Neuronal stem cell (in vitro differentiated cells): ENCODE results near the gene DAO.

ENCODE experiments used
- DNase-seq: peaks from one replicate; pipeline ENCODE4 v3.0.0-alpha.2; 2013; ENCODE audit warnings: low spot score
- H2AFZ ChIP-seq: one replicate; pipeline ENCODE4 v1.6.1; 2013; ENCODE audit warnings: mild to moderate bottlenecking, low read length, inconsistent platforms
- H2AK5ac ChIP-seq: 2 replicates; pipeline ENCODE4 v1.6.1; 2013; ENCODE audit warnings: low read depth, mild to moderate bottlenecking, inconsistent platforms, low read length, moderate library complexity, mixed read lengths
- H2BK120ac ChIP-seq: 2 replicates; pipeline ENCODE4 v1.6.1; 2013; ENCODE audit warnings: low read depth, mild to moderate bottlenecking, inconsistent platforms, low read length, moderate library complexity, mixed read lengths
- H2BK12ac ChIP-seq: one replicate; pipeline ENCODE4 v1.6.1; 2013; ENCODE audit warnings: low read length, inconsistent platforms
- H2BK15ac ChIP-seq: 2 replicates; pipeline ENCODE4 v1.6.1; 2013; ENCODE audit warnings: mild to moderate bottlenecking, low read length, inconsistent platforms, mixed read lengths
- H2BK5ac ChIP-seq: one replicate; pipeline ENCODE4 v1.6.1; 2013; ENCODE audit warnings: inconsistent platforms, mild to moderate bottlenecking, low read length, moderate library complexity
- H3K14ac ChIP-seq: one replicate; pipeline ENCODE4 v1.6.1; 2013; ENCODE audit warnings: low read length, inconsistent platforms
- H3K18ac ChIP-seq: 2 replicates; pipeline ENCODE4 v1.6.1; 2013; ENCODE audit warnings: low read length, inconsistent platforms
- H3K23ac ChIP-seq: 2 replicates; pipeline ENCODE4 v1.6.1; 2013; ENCODE audit warnings: low read depth, mild to moderate bottlenecking, mixed read lengths, low read length, inconsistent platforms; ENCODE audit not compliant: poor library complexity
- H3K27ac ChIP-seq: replicated peaks from 3 replicates; pipeline ENCODE4 v1.5.1; 2013; ENCODE audit warnings: low read length, inconsistent platforms
- H3K27me3 ChIP-seq, 3 experiments: 2 replicates each; pipeline ENCODE4 v1.6.1; 2013; ENCODE audit warnings: low read length in 3 of 3, mild to moderate bottlenecking in 2 of 3, inconsistent platforms in 1 of 3, low read depth in 1 of 3, mixed read lengths in 1 of 3, moderate library complexity in 1 of 3; ENCODE audit not compliant: control insufficient read depth in 3 of 3, insufficient read depth in 3 of 3
- H3K36me3 ChIP-seq, 2 donors: replicated peaks in 1 of 2; 2 replicates each; pipeline ENCODE4 v1.6.1; 2013; ENCODE audit warnings: low read length in 2 of 2; ENCODE audit not compliant: control insufficient read depth in 2 of 2, insufficient read depth in 2 of 2
- H3K4ac ChIP-seq: 2 replicates; pipeline ENCODE4 v1.6.1; 2013; ENCODE audit warnings: inconsistent platforms, mild to moderate bottlenecking, low read length, moderate library complexity
- H3K4me1 ChIP-seq, 2 donors: 1 replicate in 1 of 2; 2 replicates in 1 of 2; pipeline ENCODE4 v1.6.1; 2013; ENCODE audit warnings: low read length in 2 of 2, low read depth in 1 of 2; ENCODE audit not compliant: control insufficient read depth in 2 of 2, insufficient read depth in 1 of 2
- H3K4me2 ChIP-seq: one replicate; pipeline ENCODE4 v1.6.1; 2013; ENCODE audit warnings: mild to moderate bottlenecking, low read length, inconsistent platforms; ENCODE audit not compliant: insufficient read depth, poor library complexity, severe bottlenecking
- H3K4me3 ChIP-seq, 2 donors: 2 replicates each; pipeline ENCODE4 v1.5.1; 2013; ENCODE audit warnings: low read length in 2 of 2, mild to moderate bottlenecking in 2 of 2, inconsistent platforms in 1 of 2, moderate library complexity in 1 of 2
- H3K79me1 ChIP-seq: one replicate; pipeline ENCODE4 v1.6.1; 2013; ENCODE audit warnings: low read depth, mild to moderate bottlenecking, inconsistent platforms, low read length, moderate library complexity
- H3K9ac ChIP-seq: one replicate; pipeline ENCODE4 v1.6.1; 2013; ENCODE audit warnings: mild to moderate bottlenecking, low read depth, low read length, inconsistent platforms; ENCODE audit not compliant: poor library complexity
- H3K9me3 ChIP-seq, 2 donors: replicated peaks in 1 of 2; 2 replicates each; pipeline versions ENCODE3 to v1.6.1; 2013; ENCODE audit warnings: low read length in 2 of 2, mild to moderate bottlenecking in 2 of 2, inconsistent platforms in 1 of 2, low read depth in 1 of 2, mixed read lengths in 1 of 2, moderate library complexity in 1 of 2; ENCODE audit not compliant: control insufficient read depth in 2 of 2, insufficient read depth in 1 of 2
- H4K8ac ChIP-seq: one replicate; pipeline ENCODE4 v1.6.1; 2013; ENCODE audit warnings: low read depth, mild to moderate bottlenecking, inconsistent platforms, low read length, moderate library complexity
- H4K91ac ChIP-seq: one replicate; pipeline ENCODE4 v1.6.1; 2013; ENCODE audit warnings: low read length, low read depth, mild to moderate bottlenecking, inconsistent platforms; ENCODE audit not compliant: poor library complexity
- WGBS, 2 donors: extraction: QIAGEN DNeasy Blood & Tissue Kit; methylation state at CpG; one replicate each; pipeline ENCODE4 v1.1.7; 2013; ENCODE audit warnings: missing lambda C conversion rate in 2 of 2, mixed read lengths in 1 of 2; ENCODE audit not compliant: insufficient read length in 2 of 2, insufficient replicate concordance in 1 of 2; ENCODE audit errors: extremely low coverage in 2 of 2; 5-methylcytosine and 5-hydroxymethylcytosine counted together

Gene DAO

DNA sequence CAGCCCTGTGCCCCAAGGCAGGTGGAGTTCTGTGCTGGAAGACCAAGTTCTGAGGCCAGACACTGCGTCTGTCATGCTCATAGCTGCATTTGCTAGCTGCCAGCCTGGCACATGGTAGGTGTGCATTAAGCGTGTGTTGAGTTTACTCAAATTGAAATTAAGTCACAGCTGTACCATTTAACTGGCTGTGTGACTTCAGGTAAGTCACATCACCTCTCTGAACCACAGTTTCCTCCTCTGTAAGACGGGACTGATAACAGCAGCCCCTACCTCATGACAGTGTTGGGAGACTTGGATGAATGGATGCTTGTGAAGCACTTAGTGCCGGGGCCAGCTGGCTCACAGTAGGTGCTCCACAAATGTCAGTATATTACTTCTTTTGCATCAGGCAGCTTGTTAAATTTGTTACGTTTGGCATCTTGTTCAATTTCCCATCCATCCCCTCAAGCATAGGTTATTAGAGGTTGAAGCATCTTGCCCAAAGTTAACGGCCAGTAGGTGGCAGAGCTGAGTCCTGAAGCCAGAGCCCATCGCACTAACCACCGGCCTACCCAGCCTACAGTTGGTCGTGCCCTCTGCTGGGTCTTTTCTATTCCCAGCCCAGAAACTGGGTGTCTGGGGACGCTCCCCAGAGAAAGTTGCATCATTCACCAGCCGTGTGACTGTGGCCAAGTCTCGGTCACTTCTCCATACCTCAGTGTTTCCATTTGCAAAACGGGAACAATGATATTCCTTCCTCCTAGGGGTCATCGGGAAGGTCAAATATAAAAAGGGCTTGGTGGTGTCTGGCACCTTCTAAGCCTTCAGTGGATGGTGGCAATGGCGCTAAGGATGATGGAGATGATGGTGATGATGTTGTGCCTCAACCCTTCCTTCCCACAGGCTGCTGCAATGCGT is 4.5 kb downstream of the DAO start:
- no peak overlapping the region for H2AFZ ChIP-seq
- no peak overlapping the region for H4K8ac ChIP-seq
- H2BK120ac ChIP-seq, result no peak overlapping the region
- no peak overlapping the region for H3K27ac ChIP-seq
- peak overlapping the region; percentile 24 for H3K18ac ChIP-seq
- H3K4ac ChIP-seq, result no peak overlapping the region
- H3K79me1 ChIP-seq, result no peaks in the 10 kb centered on the region
- peak overlapping the region; percentile 80 for H4K91ac ChIP-seq
- H3K4me3 ChIP-seq, result peak overlapping the region in 1 of 2 donors; percentile 1
- H2BK12ac ChIP-seq, result peak overlapping the region; percentile 3
- H3K36me3 ChIP-seq, result no peaks in the 10 kb centered on the region
- H2AK5ac ChIP-seq, result no peak overlapping the region
- WGBS, 2 donors, result no CpG with 5 or more reads among the region's 16 CpGs
- no peak overlapping the region for H2BK5ac ChIP-seq
- H3K9me3 ChIP-seq, result no peaks in the 10 kb centered on the region
- no peak overlapping the region for H3K9ac ChIP-seq
- H3K14ac ChIP-seq, result peak overlapping the region; percentile 13
- peak overlapping the region; percentile 13 for H3K23ac ChIP-seq
- H3K27me3 ChIP-seq, result no peaks in the 10 kb centered on the region
- peaks cover 3 to 9% of the 10 kb centered on the region in 2 donors for H3K4me1 ChIP-seq
- DNase-seq, result no peak
- H3K4me2 ChIP-seq, result no peak overlapping the region
- no peak overlapping the region for H2BK15ac ChIP-seq

GRCh38 chr12:108886873-108887629 is 7.2 kb downstream of the DAO start:
- H3K4me2 ChIP-seq, result no peak overlapping the region
- H3K27ac ChIP-seq, result no peak overlapping the region
- no peak overlapping the region for H3K14ac ChIP-seq

GRCh38 chr12:108888031-108888430 is 8.1 kb downstream of the DAO start:
- Histone ChIP-seq H4K91ac (no peak overlapping the region), H2BK15ac (no peak overlapping the region), H3K36me3 (no peaks in the 10 kb centered on the region), H3K14ac (no peak overlapping the region), H3K18ac (no peak overlapping the region), H2BK12ac (no peak overlapping the region), H3K23ac (no peak overlapping the region), H3K27ac (no peak overlapping the region), H3K4me1 (no peaks in the 10 kb centered on the region), H3K79me1 (no peaks in the 10 kb centered on the region), H3K4ac (no peak overlapping the region), H3K9me3 (peaks cover 0 to 2% of the 10 kb centered on the region in 2 donors), H3K4me2 (no peak overlapping the region), H3K4me3 (no peak overlapping the region), H2AK5ac (no peak overlapping the region), H2BK120ac (no peak overlapping the region), H4K8ac (no peak overlapping the region), H3K27me3 (no peaks in the 10 kb centered on the region), H2AFZ (no peak overlapping the region), H3K9ac (no peak overlapping the region), H2BK5ac (no peak overlapping the region)
- no CpG with 5 or more reads among the region's 6 CpGs for WGBS, 2 donors
- DNase-seq, result no peak

More at GRCh38 chr12:108886873-108887629, 7.2 kb downstream of the DAO start:
- Histone ChIP-seq H4K8ac (no peak overlapping the region), H3K9me3 (peaks cover 0 to 2% of the 10 kb centered on the region in 2 donors), H3K18ac (no peak overlapping the region), H3K27me3 (no peaks in the 10 kb centered on the region), H2BK5ac (no peak overlapping the region), H3K4me3 (no peak overlapping the region), H3K79me1 (no peaks in the 10 kb centered on the region), H2AFZ (no peak overlapping the region), H3K9ac (no peak overlapping the region), H3K23ac (no peak overlapping the region), H2BK120ac (no peak overlapping the region), H3K4me1 (no peaks in the 10 kb centered on the region), H2BK12ac (no peak overlapping the region), H2BK15ac (no peak overlapping the region), H3K36me3 (no peaks in the 10 kb centered on the region), H2AK5ac (no peak overlapping the region), H3K4ac (no peak overlapping the region), H4K91ac (no peak overlapping the region)
- no peak for DNase-seq
- WGBS, 2 donors, result no CpG with 5 or more reads among the region's 9 CpGs

GRCh38 chr12:108890208-108890607 is 10.3 kb downstream of the DAO start:
- H4K8ac ChIP-seq, result no peak overlapping the region
- peaks cover 0 to 5% of the 10 kb centered on the region in 2 donors for H3K9me3 ChIP-seq
- H3K4me2 ChIP-seq, result no peak overlapping the region
- H3K23ac ChIP-seq, result no peak overlapping the region
- no peak overlapping the region for H2AFZ ChIP-seq
- no peak overlapping the region for H3K14ac ChIP-seq
- no peak overlapping the region for H2BK120ac ChIP-seq
- H3K27ac ChIP-seq, result no peak overlapping the region
- H3K4me3 ChIP-seq, result no peak overlapping the region
- no peaks in the 10 kb centered on the region for H3K36me3 ChIP-seq
- H3K9ac ChIP-seq, result no peak overlapping the region
- H3K18ac ChIP-seq, result no peak overlapping the region
- H4K91ac ChIP-seq, result no peak overlapping the region
- peaks cover 2% of the 10 kb centered on the region for H3K79me1 ChIP-seq
- no peak for DNase-seq
- no peak overlapping the region for H2AK5ac ChIP-seq
- H2BK5ac ChIP-seq, result no peak overlapping the region
- WGBS, 2 donors, result no CpG with 5 or more reads among the region's 2 CpGs
- peaks cover 0 to 2% of the 10 kb centered on the region in 2 donors for H3K4me1 ChIP-seq
- no peak overlapping the region for H3K4ac ChIP-seq
- H2BK12ac ChIP-seq, result no peak overlapping the region
- H2BK15ac ChIP-seq, result no peak overlapping the region
- peaks cover 0 to under 1% (median 0%) of the 10 kb centered on the region in 3 experiments for H3K27me3 ChIP-seq
